Astrocyte (in vitro differentiated cells and primary cell): ENCODE results near the gene SMO. TPM values are rescaled to one million over a fixed set of nuclear protein-coding genes. Genes with fewer than 3 reads are reported as not detected.

ENCODE experiments used
- DNase-seq: peaks from one replicate; pipeline ENCODE4 v3.0.0-alpha.2; 2010; ENCODE audit warnings: low read depth
- FAIRE-seq: peaks from 2 replicates; lab custom pipeline; 2011; peaks lifted over from hg19 to GRCh38; lab: Jason Lieb, UNC
- H2AFZ ChIP-seq: 2 replicates; pipeline ENCODE4 v1.6.0; 2012; ENCODE audit warnings: low read depth, low read length, inconsistent platforms
- H3K27ac ChIP-seq: 2 replicates; pipeline ENCODE4 v1.5.1; 2011; ENCODE audit warnings: low read depth, low read length, inconsistent platforms
- H3K27me3 ChIP-seq: 2 replicates; pipeline ENCODE4 v1.6.0; 2011; ENCODE audit warnings: low read length, inconsistent platforms; ENCODE audit not compliant: insufficient read depth
- H3K36me3 ChIP-seq: 2 replicates; pipeline ENCODE4 v1.5.1; 2011; ENCODE audit warnings: low read length, inconsistent platforms; ENCODE audit not compliant: insufficient read depth
- H3K4me1 ChIP-seq: 2 replicates; pipeline ENCODE4 v1.5.1; 2011; ENCODE audit warnings: low read length, inconsistent platforms; ENCODE audit not compliant: insufficient read depth
- H3K4me2 ChIP-seq: 2 replicates; pipeline ENCODE4 v1.6.0; 2012; ENCODE audit warnings: low read length, inconsistent platforms
- H3K4me3 ChIP-seq: 2 replicates; pipeline ENCODE4 v1.5.1; 2011; ENCODE audit warnings: low read depth, mild to moderate bottlenecking, low read length, inconsistent platforms; ENCODE audit not compliant: insufficient read depth
- H3K79me2 ChIP-seq: 2 replicates; pipeline ENCODE4 v1.6.0; 2012; ENCODE audit warnings: mild to moderate bottlenecking, low read length, inconsistent platforms; ENCODE audit not compliant: insufficient read depth
- H3K9ac ChIP-seq: 2 replicates; pipeline ENCODE4 v1.6.0; 2012; ENCODE audit warnings: mild to moderate bottlenecking, low read length, inconsistent platforms
- H3K9me3 ChIP-seq: 2 replicates; pipeline ENCODE4 v1.5.1; 2012; ENCODE audit warnings: low read depth, mild to moderate bottlenecking, low read length, inconsistent platforms; ENCODE audit not compliant: insufficient read depth
- H4K20me1 ChIP-seq: 2 replicates; pipeline ENCODE4 v1.6.0; 2012; ENCODE audit warnings: low read length, inconsistent platforms; ENCODE audit not compliant: insufficient read depth
- H3K27ac Mint-ChIP-seq: one replicate; pipeline ENCODE4 v1.8.0; 2021; ENCODE audit warnings: mild to moderate bottlenecking, mixed read lengths; ENCODE audit not compliant: unreplicated experiment
- H3K27me3 Mint-ChIP-seq: one replicate; pipeline ENCODE4 v1.8.0; 2021; ENCODE audit warnings: low read depth, mixed read lengths; ENCODE audit not compliant: unreplicated experiment
- H3K36me3 Mint-ChIP-seq: one replicate; pipeline ENCODE4 v1.8.0; 2021; ENCODE audit warnings: low read depth, mixed read lengths; ENCODE audit not compliant: unreplicated experiment
- H3K4me1 Mint-ChIP-seq: one replicate; pipeline ENCODE4 v1.8.0; 2021; ENCODE audit warnings: low read depth, mixed read lengths; ENCODE audit not compliant: unreplicated experiment
- H3K4me3 Mint-ChIP-seq: one replicate; pipeline ENCODE4 v1.8.0; 2021; ENCODE audit warnings: mild to moderate bottlenecking, moderate library complexity, mixed read lengths; ENCODE audit not compliant: unreplicated experiment
- H3K9me3 Mint-ChIP-seq: one replicate; pipeline ENCODE4 v1.8.0; 2021; ENCODE audit warnings: mild to moderate bottlenecking, mixed read lengths; ENCODE audit not compliant: unreplicated experiment
- CTCF ChIP-seq: IDR thresholded peaks from 2 replicates; pipeline ENCODE4 v1.5.1; 2011; ENCODE audit warnings: low read depth, mild to moderate bottlenecking, inconsistent platforms, low read length, moderate library complexity; ENCODE audit not compliant: insufficient read depth
- EZH2 ChIP-seq: IDR thresholded peaks from 2 replicates; pipeline ENCODE4 v1.6.1; 2012; ENCODE audit warnings: mild to moderate bottlenecking, low read length, inconsistent platforms; ENCODE audit not compliant: insufficient read depth
- total RNA-seq: library from RNA; stranded (reverse); gene quantifications from 2 replicates; pipeline ENCODE4 v1.2.1, GENCODE V29; 2021

Gene SMO
- total RNA-seq, 1 donor from 2014 or later, result 20.0 TPM

- H3K9me3 ChIP-seq, result no peaks in the 10 kb centered on the region
- H3K4me1 ChIP-seq, result no peaks in the 10 kb centered on the region
- Mint-ChIP-seq H3K9me3 (no peaks in the 10 kb centered on the region), H3K4me3 (peak overlapping the region; percentile 88), H3K4me1 (peaks cover 4% of the 10 kb centered on the region), H3K36me3 (no peaks in the 10 kb centered on the region), H3K27me3 (no peaks in the 10 kb centered on the region), H3K27ac (peak overlapping the region; percentile 38)
- TF ChIP-seq CTCF (no peak), EZH2 (no peak)
- H3K27ac ChIP-seq, result peak overlapping the region; percentile 45
- peak overlapping the region; percentile 91 for H2AFZ ChIP-seq
- DNase-seq (no peak), FAIRE-seq (no peak)
- H3K27me3 ChIP-seq, result no peaks in the 10 kb centered on the region
- peaks cover 19% of the 10 kb centered on the region for H4K20me1 ChIP-seq
- H3K79me2 ChIP-seq, result peaks cover 12% of the 10 kb centered on the region
- peak overlapping the region; percentile 80 for H3K4me3 ChIP-seq
- peak overlapping the region; percentile 84 for H3K9ac ChIP-seq
- no peaks in the 10 kb centered on the region for H3K36me3 ChIP-seq
- H3K4me2 ChIP-seq, result peak overlapping the region; percentile 95
These were observed 37.6 kb downstream of the SMO start for GRCh38 chr7:129225931-129226572.

- Histone ChIP-seq H3K36me3 (no peaks in the 10 kb centered on the region), H3K9me3 (no peaks in the 10 kb centered on the region), H3K79me2 (peaks cover 12% of the 10 kb centered on the region), H3K4me2 (no peak overlapping the region), H3K9ac (no peak overlapping the region), H2AFZ (no peak overlapping the region), H3K4me1 (no peaks in the 10 kb centered on the region), H3K27ac (no peak overlapping the region), H4K20me1 (peaks cover 30% of the 10 kb centered on the region), H3K4me3 (no peak overlapping the region), H3K27me3 (no peaks in the 10 kb centered on the region)
- FAIRE-seq, result no peak
- Mint-ChIP-seq H3K9me3 (no peaks in the 10 kb centered on the region), H3K4me1 (peaks cover 4% of the 10 kb centered on the region), H3K27ac (no peak overlapping the region), H3K27me3 (no peaks in the 10 kb centered on the region), H3K36me3 (no peaks in the 10 kb centered on the region), H3K4me3 (no peak overlapping the region)
- DNase-seq, result no peak
- TF ChIP-seq CTCF (no peak), EZH2 (no peak)
These were observed 39.5 kb downstream of the SMO start for GRCh38 chr7:129227646-129228578.
